ENCODE data around the gene IGFBP7.

The IGFBP7 gene

DNA sequence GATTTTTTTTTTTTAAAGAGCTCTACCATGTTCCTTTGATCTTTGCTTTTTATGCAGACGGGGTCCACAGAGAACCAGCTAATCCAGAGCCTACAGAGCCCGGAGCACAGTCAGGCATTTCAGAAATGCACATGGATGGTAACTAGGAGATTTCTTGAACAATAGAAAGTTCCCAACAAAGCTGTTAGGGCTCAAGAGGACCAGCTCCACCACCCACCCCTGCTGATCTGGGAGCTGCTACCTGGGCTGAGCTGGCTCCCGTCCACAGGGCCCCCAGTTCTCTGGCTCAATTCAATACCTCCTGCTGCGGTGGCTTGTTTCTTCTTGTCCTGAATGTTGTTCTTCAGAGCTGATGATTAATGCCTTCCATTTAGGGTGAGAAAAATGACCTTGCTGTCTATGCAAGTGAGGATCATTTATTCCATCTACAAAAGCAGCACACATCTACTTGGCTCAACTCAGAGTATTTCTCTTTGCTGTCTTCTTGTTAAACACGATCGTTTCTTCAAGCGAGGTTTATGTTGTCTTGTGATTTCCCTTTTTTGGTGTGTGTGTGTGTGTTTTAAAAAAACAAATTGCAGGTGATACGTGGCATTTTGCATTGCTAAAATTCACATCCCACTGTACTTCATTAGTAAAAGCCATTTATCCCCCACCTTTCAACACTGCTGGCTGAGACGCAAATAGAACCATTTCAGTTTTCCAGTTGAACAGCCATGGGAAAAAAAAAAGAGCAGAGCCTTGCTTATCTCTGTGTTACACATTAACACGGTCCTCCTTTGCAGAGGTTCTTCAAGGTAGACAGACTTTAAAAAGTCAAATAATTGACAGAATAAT is 31.3 kb downstream of the IGFBP7 start:
- Histone ChIP-seq H3K4me3 (ENCODE audit: low read depth, low read length) (no peak overlapping the region), H3K4me1 (ENCODE audit: control insufficient read depth in 1 of 2, insufficient read depth in 2 of 2, low read length in 2 of 2) (peaks cover 17 to 22% of the 10 kb centered on the region in 2 experiments), H3K4me2 (ENCODE audit: low read length) (peak overlapping the region; percentile 8), H3K4ac (ENCODE audit: low read depth, low read length) (no peak overlapping the region), H4K91ac (ENCODE audit: low read depth, low read length) (peak overlapping the region; percentile 55), H4K12ac (ENCODE audit: low read depth, low read length) (no peak overlapping the region), H3K9ac (ENCODE audit: low read length) (no peak overlapping the region), H3K79me2 (ENCODE audit: control insufficient read depth, insufficient read depth, low read length, poor library complexity) (peaks cover 6% of the 10 kb centered on the region), H2AK5ac (ENCODE audit: low read length) (no peak overlapping the region), H3K18ac (ENCODE audit: low read length) (no peak overlapping the region), H3K79me1 (ENCODE audit: low read length) (peaks cover 36% of the 10 kb centered on the region), H2BK120ac (ENCODE audit: insufficient read depth, low read length, poor library complexity) (peak overlapping the region; percentile 40), H3K9me3 (ENCODE audit: insufficient read depth, low read depth, low read length) (no peaks in the 10 kb centered on the region), H2AFZ (ENCODE audit: insufficient read depth, low read length, poor library complexity) (no peak overlapping the region), H2BK12ac (ENCODE audit: low read length) (no peak overlapping the region), H3K36me3 (ENCODE audit: control insufficient read depth in 1 of 2, insufficient read depth in 2 of 2, low read length in 2 of 2) (peaks cover 2 to 10% of the 10 kb centered on the region in 2 experiments), H3K27me3 (ENCODE audit: insufficient read depth, low read length) (no peaks in the 10 kb centered on the region), H3K23ac (ENCODE audit: low read length) (no peak overlapping the region), H2BK5ac (ENCODE audit: low read depth, low read length, poor library complexity) (peak overlapping the region; percentile 79), H3K27ac (ENCODE audit: low read depth, low read length) (peak overlapping the region; percentile 91), H3K14ac (ENCODE audit: low read length) (peak overlapping the region; percentile 64), H4K8ac (ENCODE audit: low read depth, low read length) (peak overlapping the region; percentile 33)
- no CpG with 5 or more reads among the region's 10 CpGs for WGBS (ENCODE audit: extremely low coverage, insufficient coverage, insufficient read length)
- peak; percentile 28 to 58 for DNase-seq

DNA sequence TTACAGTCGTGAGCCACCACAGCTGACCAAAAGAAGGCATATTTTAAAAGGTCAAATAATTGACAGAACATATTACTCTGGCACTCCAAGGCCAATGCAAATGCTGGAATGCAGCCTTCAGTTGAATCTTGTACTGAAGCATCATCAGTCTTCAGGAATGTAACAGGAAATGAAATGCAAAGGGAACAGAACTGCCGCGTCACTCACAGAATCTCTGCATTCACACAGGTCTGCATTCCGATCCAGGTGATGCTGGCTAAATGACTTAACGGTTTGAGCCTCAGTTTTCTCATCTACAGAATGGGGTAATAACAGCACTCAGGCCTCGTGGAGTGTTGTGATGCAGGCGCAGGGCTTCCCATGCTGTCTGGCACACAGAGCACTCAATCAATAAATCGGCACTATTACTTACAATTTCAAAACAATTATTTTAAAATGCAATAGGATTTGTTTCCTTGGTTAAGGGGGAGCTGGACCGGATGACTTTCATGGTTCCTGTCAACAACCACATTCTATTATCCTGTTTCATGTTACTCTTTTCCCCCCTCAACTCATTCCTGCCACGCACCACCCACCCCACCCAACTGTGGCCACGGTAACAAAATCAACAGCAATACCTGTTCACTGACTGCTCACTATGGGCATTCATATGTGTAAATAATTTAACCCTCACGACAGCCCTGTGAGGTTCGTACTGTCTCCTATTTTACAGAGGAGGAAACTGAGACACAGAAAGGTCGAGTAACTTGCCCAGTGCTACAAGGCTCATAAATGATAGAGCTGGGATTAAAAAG is 32.4 kb downstream of the IGFBP7 start:
- Histone ChIP-seq H3K9ac (ENCODE audit: low read length) (no peak overlapping the region), H4K8ac (ENCODE audit: low read depth, low read length) (peak overlapping the region; percentile 75), H3K4me1 (ENCODE audit: control insufficient read depth in 1 of 2, insufficient read depth in 2 of 2, low read length in 2 of 2) (peaks cover 17 to 22% of the 10 kb centered on the region in 2 experiments), H2BK5ac (ENCODE audit: low read depth, low read length, poor library complexity) (peak overlapping the region; percentile 77), H2AK5ac (ENCODE audit: low read length) (peak overlapping the region; percentile 86), H3K4me2 (ENCODE audit: low read length) (no peak overlapping the region), H3K18ac (ENCODE audit: low read length) (peak overlapping the region; percentile 33), H3K23ac (ENCODE audit: low read length) (no peak overlapping the region), H3K79me2 (ENCODE audit: control insufficient read depth, insufficient read depth, low read length, poor library complexity) (peaks cover 6% of the 10 kb centered on the region), H2BK12ac (ENCODE audit: low read length) (peak overlapping the region; percentile 90), H3K27me3 (ENCODE audit: insufficient read depth, low read length) (no peaks in the 10 kb centered on the region), H3K79me1 (ENCODE audit: low read length) (peaks cover 37% of the 10 kb centered on the region), H4K12ac (ENCODE audit: low read depth, low read length) (no peak overlapping the region), H3K9me3 (ENCODE audit: insufficient read depth, low read depth, low read length) (no peaks in the 10 kb centered on the region), H3K36me3 (ENCODE audit: control insufficient read depth in 1 of 2, insufficient read depth in 2 of 2, low read length in 2 of 2) (peaks cover 4 to 11% of the 10 kb centered on the region in 2 experiments), H3K4ac (ENCODE audit: low read depth, low read length) (peak overlapping the region; percentile 65), H2BK120ac (ENCODE audit: insufficient read depth, low read length, poor library complexity) (peak overlapping the region; percentile 52), H3K4me3 (ENCODE audit: low read depth, low read length) (no peak overlapping the region), H4K91ac (ENCODE audit: low read depth, low read length) (peak overlapping the region; percentile 98), H3K27ac (ENCODE audit: low read depth, low read length) (peak overlapping the region; percentile 91), H3K14ac (ENCODE audit: low read length) (peak overlapping the region; percentile 68), H2AFZ (ENCODE audit: insufficient read depth, low read length, poor library complexity) (peak overlapping the region; percentile 19)
- peak; percentile 70 to 93 for DNase-seq
- no CpG with 5 or more reads among the region's 14 CpGs for WGBS (ENCODE audit: extremely low coverage, insufficient coverage, insufficient read length)

- Histone ChIP-seq H2BK12ac (ENCODE audit: low read length) (no peak overlapping the region), H2BK120ac (ENCODE audit: insufficient read depth, low read length, poor library complexity) (no peak overlapping the region), H2BK5ac (ENCODE audit: low read depth, low read length, poor library complexity) (no peak overlapping the region), H3K9me3 (ENCODE audit: insufficient read depth, low read depth, low read length) (no peaks in the 10 kb centered on the region), H3K27me3 (ENCODE audit: insufficient read depth, low read length) (no peaks in the 10 kb centered on the region), H3K79me2 (ENCODE audit: control insufficient read depth, insufficient read depth, low read length, poor library complexity) (peaks cover 6% of the 10 kb centered on the region), H3K9ac (ENCODE audit: low read length) (no peak overlapping the region), H3K4me2 (ENCODE audit: low read length) (no peak overlapping the region), H3K4me3 (ENCODE audit: low read depth, low read length) (no peak overlapping the region), H4K91ac (ENCODE audit: low read depth, low read length) (peak overlapping the region; percentile 70), H3K4ac (ENCODE audit: low read depth, low read length) (no peak overlapping the region), H2AK5ac (ENCODE audit: low read length) (no peak overlapping the region), H3K23ac (ENCODE audit: low read length) (no peak overlapping the region), H3K79me1 (ENCODE audit: low read length) (peaks cover 32% of the 10 kb centered on the region), H3K4me1 (ENCODE audit: control insufficient read depth in 1 of 2, insufficient read depth in 2 of 2, low read length in 2 of 2) (peaks cover 15 to 17% of the 10 kb centered on the region in 2 experiments), H4K8ac (ENCODE audit: low read depth, low read length) (no peak overlapping the region), H3K36me3 (ENCODE audit: control insufficient read depth in 1 of 2, insufficient read depth in 2 of 2, low read length in 2 of 2) (peaks cover 8 to 15% of the 10 kb centered on the region in 2 experiments), H3K18ac (ENCODE audit: low read length) (no peak overlapping the region), H4K12ac (ENCODE audit: low read depth, low read length) (no peak overlapping the region), H3K27ac (ENCODE audit: low read depth, low read length) (no peak overlapping the region), H3K14ac (ENCODE audit: low read length) (no peak overlapping the region), H2AFZ (ENCODE audit: insufficient read depth, low read length, poor library complexity) (no peak overlapping the region)
- no peak for DNase-seq
- WGBS (ENCODE audit: extremely low coverage, insufficient coverage, insufficient read length) = no CpG with 5 or more reads among the region's 4 CpGs
These were observed 33.5 kb downstream of the IGFBP7 start for GRCh38 chr4:57076646-57077045.

DNA sequence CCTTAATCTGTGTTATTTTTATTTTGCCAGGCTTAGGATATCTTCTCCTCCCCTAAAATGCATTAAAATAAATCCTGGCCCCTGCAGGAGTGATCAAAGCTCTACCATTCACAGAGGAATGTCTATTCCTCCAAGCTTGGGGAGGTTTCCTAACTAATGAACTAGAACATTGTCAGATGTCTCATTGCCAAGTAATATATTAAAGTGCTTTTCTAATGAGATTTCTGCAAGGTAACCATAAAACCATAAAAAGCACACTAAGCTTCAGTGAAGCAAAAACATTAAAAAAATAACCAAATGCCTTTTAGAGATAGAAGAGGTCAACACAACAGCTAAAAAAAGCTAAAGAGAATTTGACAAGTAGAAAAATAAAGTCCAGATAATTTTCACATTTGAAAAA is 34.8 kb downstream of the IGFBP7 start:
- H3K27ac ChIP-seq (ENCODE audit: low read depth, low read length) = no peak overlapping the region
- H2BK12ac ChIP-seq (ENCODE audit: low read length) = no peak overlapping the region
- H2AK5ac ChIP-seq (ENCODE audit: low read length) = no peak overlapping the region
- no peak overlapping the region for H3K18ac ChIP-seq (ENCODE audit: low read length)
- H3K9ac ChIP-seq (ENCODE audit: low read length) = no peak overlapping the region
- peaks cover 24% of the 10 kb centered on the region for H3K79me1 ChIP-seq (ENCODE audit: low read length)
- H2BK5ac ChIP-seq (ENCODE audit: low read depth, low read length, poor library complexity) = no peak overlapping the region
- no peak overlapping the region for H3K23ac ChIP-seq (ENCODE audit: low read length)
- H3K79me2 ChIP-seq (ENCODE audit: control insufficient read depth, insufficient read depth, low read length, poor library complexity) = peaks cover 4% of the 10 kb centered on the region
- no peak overlapping the region for H3K4me2 ChIP-seq (ENCODE audit: low read length)
- no peak overlapping the region for H3K14ac ChIP-seq (ENCODE audit: low read length)
- no peaks in the 10 kb centered on the region for H3K27me3 ChIP-seq (ENCODE audit: insufficient read depth, low read length)
- no peak overlapping the region for H4K8ac ChIP-seq (ENCODE audit: low read depth, low read length)
- DNase-seq = no peak
- no peak overlapping the region for H3K4me3 ChIP-seq (ENCODE audit: low read depth, low read length)
- H3K36me3 ChIP-seq (ENCODE audit: control insufficient read depth in 1 of 2, insufficient read depth in 2 of 2, low read length in 2 of 2) = peaks cover 8 to 15% of the 10 kb centered on the region in 2 experiments
- H4K91ac ChIP-seq (ENCODE audit: low read depth, low read length) = no peak overlapping the region
- H3K9me3 ChIP-seq (ENCODE audit: insufficient read depth, low read depth, low read length) = no peaks in the 10 kb centered on the region
- no peak overlapping the region for H2AFZ ChIP-seq (ENCODE audit: insufficient read depth, low read length, poor library complexity)
- no peak overlapping the region for H4K12ac ChIP-seq (ENCODE audit: low read depth, low read length)
- H2BK120ac ChIP-seq (ENCODE audit: insufficient read depth, low read length, poor library complexity) = no peak overlapping the region
- peaks cover 9 to 12% of the 10 kb centered on the region in 2 experiments for H3K4me1 ChIP-seq (ENCODE audit: control insufficient read depth in 1 of 2, insufficient read depth in 2 of 2, low read length in 2 of 2)
- H3K4ac ChIP-seq (ENCODE audit: low read depth, low read length) = no peak overlapping the region

Measured in trophoblast cell (in vitro differentiated cells and primary cell).